Measurements from ENCODE around the gene MLYCD. TPM values are rescaled to one million over a fixed set of nuclear protein-coding genes. Genes with fewer than 3 reads are reported as not detected.

Gene MLYCD
- total RNA-seq, 3 donors from 2014 or later (not counting 1 experiment from before 2014, with no cell fraction given) = 8.5 to 13.2 (median 11.9) TPM

GRCh38 chr16:83920894-83921491 is 22.1 kb downstream of the MLYCD start:
- H3K4me1 Mint-ChIP-seq = peaks cover 5 to 33% of the 10 kb centered on the region in 2 donors
- no peak overlapping the region for H3K27ac ChIP-seq (ENCODE audit: low read length)
- H3K4me1 ChIP-seq (ENCODE audit: control insufficient read depth, insufficient read depth, low read length) = no peaks in the 10 kb centered on the region
- H3K9me3 Mint-ChIP-seq = no peaks in the 10 kb centered on the region
- no peaks in the 10 kb centered on the region for H3K9me3 ChIP-seq (ENCODE audit: control insufficient read depth, insufficient read depth, low read length)
- no peaks in the 10 kb centered on the region for H3K27me3 ChIP-seq (ENCODE audit: control insufficient read depth, insufficient read depth, low read length)
- 87% methylated on average over 2 of the region's 2 CpGs for WGBS (ENCODE audit: insufficient coverage)
- intact Hi-C loops (cut with micrococcal nuclease) = loop anchor here (10.0 kb wide), 1 partner anchor 264 kb away; the partner anchor contains the start of gene TAF1C
- peak overlapping the region in 1 of 2 donors; percentile 29 for H3K27ac Mint-ChIP-seq
- H3K4me3 ChIP-seq (ENCODE audit: low read length) = no peak overlapping the region
- peaks cover 21% of the 10 kb centered on the region for H3K36me3 ChIP-seq (ENCODE audit: control insufficient read depth, insufficient read depth, low read length)
- H3K27me3 Mint-ChIP-seq (ENCODE audit: low read depth in 2 of 2) = no peaks in the 10 kb centered on the region
- H3K4me3 Mint-ChIP-seq = no peak overlapping the region
- ATAC-seq = no peak
- no peak for TF ChIP-seq CTCF (IDR thresholded peaks at IDR 0.05)
- DNase-seq = no peak
- peaks cover 16% of the 10 kb centered on the region for H3K36me3 Mint-ChIP-seq

- Mint-ChIP-seq H3K27ac (no peak overlapping the region), H3K27me3 (ENCODE audit: low read depth in 2 of 2) (no peaks in the 10 kb centered on the region), H3K4me3 (no peak overlapping the region), H3K36me3 (peaks cover 5% of the 10 kb centered on the region), H3K9me3 (no peaks in the 10 kb centered on the region), H3K4me1 (peaks cover 6 to 45% of the 10 kb centered on the region in 2 donors)
- Histone ChIP-seq H3K4me1 (ENCODE audit: control insufficient read depth, insufficient read depth, low read length) (peaks cover 17% of the 10 kb centered on the region), H3K27ac (ENCODE audit: low read length) (no peak overlapping the region), H3K4me3 (ENCODE audit: low read length) (no peak overlapping the region), H3K36me3 (ENCODE audit: control insufficient read depth, insufficient read depth, low read length) (peaks cover 11% of the 10 kb centered on the region), H3K9me3 (ENCODE audit: control insufficient read depth, insufficient read depth, low read length) (no peaks in the 10 kb centered on the region), H3K27me3 (ENCODE audit: control insufficient read depth, insufficient read depth, low read length) (no peaks in the 10 kb centered on the region)
- intact Hi-C loops (cut with micrococcal nuclease) = loop anchor here (10.0 kb wide), 1 partner anchor 261 kb away; the partner anchor contains the start of gene TAF1C
- DNase-seq (no peak), ATAC-seq (no peak)
- 94% methylated on average over 31 of the region's 31 CpGs for WGBS (ENCODE audit: insufficient coverage)
- TF ChIP-seq CTCF (IDR thresholded peaks at IDR 0.05) = no peak
These were observed 24.9 kb downstream of the MLYCD start for GRCh38 chr16:83923581-83924365.

GRCh38 chr16:83924686-83925085 is 25.8 kb downstream of the MLYCD start:
- H3K36me3 ChIP-seq (ENCODE audit: control insufficient read depth, insufficient read depth, low read length) = peaks cover 2% of the 10 kb centered on the region
- H3K36me3 Mint-ChIP-seq = no peaks in the 10 kb centered on the region
- H3K4me1 Mint-ChIP-seq = peaks cover 9 to 41% of the 10 kb centered on the region in 2 donors
- no peak overlapping the region for H3K27ac ChIP-seq (ENCODE audit: low read length)
- no peak for TF ChIP-seq CTCF (IDR thresholded peaks at IDR 0.05)
- no peaks in the 10 kb centered on the region for H3K27me3 Mint-ChIP-seq (ENCODE audit: low read depth in 2 of 2)
- ATAC-seq = no peak
- no peaks in the 10 kb centered on the region for H3K9me3 ChIP-seq (ENCODE audit: control insufficient read depth, insufficient read depth, low read length)
- H3K27ac Mint-ChIP-seq = peak overlapping the region in 1 of 2 donors; percentile 58
- no peak overlapping the region for H3K4me3 Mint-ChIP-seq
- no peak overlapping the region for H3K4me3 ChIP-seq (ENCODE audit: low read length)
- H3K27me3 ChIP-seq (ENCODE audit: control insufficient read depth, insufficient read depth, low read length) = no peaks in the 10 kb centered on the region
- intact Hi-C loops (cut with micrococcal nuclease) = loop anchor here (10.0 kb wide), 1 partner anchor 260 kb away; the partner anchor contains the start of gene TAF1C
- H3K9me3 Mint-ChIP-seq = no peaks in the 10 kb centered on the region
- no peak for DNase-seq
- 90% methylated on average over 13 of the region's 13 CpGs for WGBS (ENCODE audit: insufficient coverage)
- peaks cover 19% of the 10 kb centered on the region for H3K4me1 ChIP-seq (ENCODE audit: control insufficient read depth, insufficient read depth, low read length)
